CD4-positive, alpha-beta T cell treated with Interleukin-12 subunit alpha and Interleukin-12 subunit beta, for 1 hour (primary cell): ENCODE data around the gene DNAAF3.
A peak's percentile ranks its signal among the peaks of the same experiment; 100 is the strongest.

Experiments
- DNase-seq: peaks from one replicate; pipeline ENCODE4 v3.0.0-alpha.2; 2020

Gene DNAAF3

GRCh38 chr19:55152017-55152416 is 14.4 kb downstream of the DNAAF3 start:
- DNase-seq: no peak

- DNase-seq: no peak
Measured at GRCh38 chr19:55149078-55150003, 17.1 kb downstream of the DNAAF3 start, which contains the start of gene TNNT1. TSS of gene TNNT1 (minus strand) at chr19:55149206. CDS start at chr19:55147157, 2,049 bp downstream.

DNA sequence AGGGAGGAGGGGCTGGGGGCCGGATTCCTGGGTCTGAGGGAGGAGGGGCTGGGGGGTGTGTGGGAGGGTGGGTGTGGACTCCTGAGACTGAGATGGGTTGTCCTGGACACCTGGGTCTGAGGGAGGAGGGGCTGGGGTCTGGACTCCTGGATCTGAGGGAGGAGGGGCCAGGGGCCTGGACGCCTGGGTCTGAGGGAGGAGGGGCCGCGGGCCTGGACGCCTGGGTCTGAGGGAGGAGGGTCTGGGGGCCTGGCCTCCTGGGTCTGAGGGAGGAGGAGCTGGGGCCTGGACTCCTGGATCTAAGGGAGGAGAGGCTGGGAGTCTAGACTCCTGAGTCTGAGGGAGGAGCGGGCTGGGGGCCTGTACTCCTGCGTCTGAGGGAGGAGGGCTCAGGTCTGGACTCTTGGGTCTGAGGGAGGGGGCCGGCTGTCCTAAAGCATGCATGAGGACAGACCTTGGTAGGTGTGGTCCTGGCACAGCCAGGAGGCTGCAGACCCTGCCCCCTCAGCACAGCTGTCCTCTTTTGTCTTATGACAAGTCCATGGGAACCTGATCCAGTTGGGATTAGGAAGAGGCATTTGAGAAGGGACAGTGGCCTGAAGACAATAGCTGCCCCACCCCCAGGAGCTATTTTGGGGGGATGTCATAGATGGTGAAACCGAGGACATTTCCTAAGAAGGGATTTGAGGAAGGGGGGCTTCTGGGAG is 18.7 kb downstream of the DNAAF3 start:
- no peak for DNase-seq

DNA sequence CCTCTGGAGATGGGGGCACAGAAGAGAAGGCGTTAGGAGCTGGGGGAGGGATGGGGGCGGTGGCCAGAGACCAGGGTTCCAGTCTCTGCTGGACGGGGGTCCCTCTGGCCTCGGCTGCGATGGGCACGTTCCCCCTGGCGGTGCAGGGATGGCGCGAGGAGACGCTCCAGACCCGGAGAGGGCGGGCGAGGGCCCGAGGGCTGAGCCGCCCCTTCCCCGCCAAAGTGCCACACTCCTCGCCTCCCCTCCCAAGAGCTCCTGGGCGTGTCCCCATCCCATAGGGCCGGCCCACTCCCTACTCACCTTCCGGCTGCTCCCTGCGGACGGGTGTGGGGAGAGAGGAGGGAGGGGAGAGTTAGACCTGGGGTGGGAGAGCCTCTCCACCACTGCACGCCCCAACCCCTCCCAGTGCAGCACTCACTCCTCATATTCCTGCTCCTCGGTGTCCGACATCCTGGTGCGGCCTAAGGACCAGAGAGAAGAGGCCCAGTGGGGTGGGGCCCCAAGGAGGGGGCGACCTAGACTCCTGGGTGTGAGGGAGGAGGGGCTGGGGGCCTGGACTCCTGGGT is 19.6 kb downstream of the DNAAF3 start:
- no peak for DNase-seq

- peak; percentile 26 for DNase-seq
Measured at GRCh38 chr19:55146078-55146704, 20.2 kb downstream of the DNAAF3 start.

DNA sequence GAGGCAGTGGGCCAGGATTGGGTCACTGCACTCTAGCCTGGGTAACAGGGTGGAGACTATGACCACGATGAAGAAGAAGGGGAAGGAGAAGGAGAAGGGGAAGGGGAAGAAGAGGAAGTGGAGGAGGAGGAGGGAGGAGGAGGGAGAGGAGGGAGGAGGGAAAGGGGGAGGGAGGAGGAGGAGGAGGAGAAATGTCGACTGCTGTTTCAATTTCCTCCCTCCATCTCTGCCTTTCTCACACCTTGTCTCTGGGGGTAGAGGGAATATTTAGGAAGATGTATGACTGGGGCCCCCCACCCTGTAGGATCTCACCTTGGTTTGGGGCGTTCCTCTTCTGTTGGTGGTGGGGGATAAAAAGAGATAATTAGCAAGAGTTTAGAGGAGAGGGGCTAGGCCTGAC is 21.2 kb downstream of the DNAAF3 start:
- DNase-seq: no peak

DNA sequence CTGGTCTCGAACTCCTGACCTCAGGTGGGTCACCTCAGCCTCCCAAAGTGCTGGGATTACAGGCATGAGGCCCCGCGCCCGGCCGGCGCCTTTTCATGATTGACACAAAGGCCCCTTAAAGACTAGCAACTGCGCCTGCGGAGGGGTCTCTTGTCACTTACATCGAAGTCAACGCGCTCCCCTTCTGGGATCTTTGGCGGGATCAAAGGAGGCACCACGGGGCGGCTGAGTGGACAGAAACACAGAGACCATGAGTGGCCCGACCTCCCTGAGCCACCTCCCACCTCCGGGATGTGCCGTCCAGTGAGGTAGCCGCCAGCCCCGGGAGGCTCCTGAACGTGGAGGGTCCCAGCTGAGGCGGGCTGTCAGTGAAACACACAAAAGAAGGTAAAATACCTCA is 24.7 kb downstream of the DNAAF3 start:
- no peak for DNase-seq

DNA sequence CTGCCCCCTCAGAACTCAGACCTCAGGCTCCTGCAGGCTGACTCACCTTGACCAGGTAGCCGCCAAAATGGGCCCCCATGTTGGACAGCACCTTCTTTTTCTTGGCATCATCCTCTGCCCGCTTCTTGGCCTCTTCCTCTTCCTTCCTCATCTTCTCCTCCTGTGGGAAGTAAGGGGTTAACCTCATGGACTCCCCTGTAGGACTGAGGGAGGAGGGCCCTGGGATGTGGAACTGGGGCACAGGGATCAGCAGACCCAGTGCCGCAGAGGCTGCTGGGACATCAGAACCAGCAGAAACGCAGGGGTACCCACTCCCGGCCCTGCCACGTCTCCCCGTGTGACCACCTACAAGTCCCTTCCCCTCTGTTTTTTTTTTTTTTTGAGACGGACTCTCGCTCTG is 28.5 kb downstream of the DNAAF3 start:
- no peak for DNase-seq

DNA sequence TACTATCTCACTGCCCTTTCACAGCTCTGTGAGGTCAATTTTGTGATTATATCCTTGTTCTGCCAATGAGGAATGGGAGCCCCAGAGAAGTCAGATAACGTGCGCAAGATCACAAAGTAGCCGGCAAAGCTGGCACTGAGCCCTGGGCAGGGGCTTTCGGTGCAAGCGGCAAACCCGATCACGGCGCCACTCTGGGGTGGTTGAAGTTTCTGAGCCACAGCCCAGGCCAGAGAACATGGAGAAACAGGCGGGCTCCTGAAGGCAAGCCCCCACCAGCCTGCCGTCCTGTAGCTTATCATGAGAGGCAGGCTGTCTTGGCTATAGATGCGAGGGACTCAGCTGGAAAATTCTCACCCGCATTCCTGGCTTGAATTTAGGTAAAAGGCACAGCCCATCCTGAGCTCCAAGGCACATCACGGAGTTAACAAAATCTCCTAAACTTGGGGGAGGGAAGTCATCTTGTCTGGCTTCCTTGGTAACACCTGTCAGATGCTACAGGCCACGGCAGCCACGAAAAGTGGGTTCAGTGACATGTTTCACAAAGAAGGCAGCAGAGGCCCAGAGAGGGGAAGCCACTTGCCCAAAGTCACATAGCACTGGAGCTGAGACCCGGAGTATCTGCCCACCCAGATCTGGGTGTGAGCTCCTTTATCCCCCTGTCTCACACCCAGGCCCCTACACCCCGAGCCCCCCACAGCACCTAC is 29.9 kb downstream of the DNAAF3 start:
- DNase-seq: no peak

DNA sequence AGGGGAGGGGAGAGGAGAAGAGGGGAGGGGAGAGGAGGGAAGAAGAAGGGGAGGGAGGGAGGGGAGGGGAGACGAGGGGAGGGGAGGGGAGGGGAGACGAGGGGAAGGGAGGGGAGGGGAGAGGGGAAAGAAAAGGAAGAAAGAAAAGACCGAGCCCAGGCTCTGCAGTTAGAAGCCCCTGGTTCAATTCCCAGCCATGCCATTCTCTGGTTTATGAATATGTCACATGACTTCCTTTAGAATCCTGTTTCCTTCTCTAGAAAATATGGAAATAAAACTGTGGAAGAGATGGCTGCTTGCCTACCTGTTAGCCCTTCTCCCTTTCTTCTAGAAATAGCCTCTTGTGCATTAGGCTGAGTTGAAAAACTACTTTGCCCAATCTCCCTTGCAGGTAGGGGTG is 31.7 kb downstream of the DNAAF3 start:
- DNase-seq: no peak

- DNase-seq: no peak
Measured at GRCh38 chr19:55133639-55134444, 32.6 kb downstream of the DNAAF3 start.

DNA sequence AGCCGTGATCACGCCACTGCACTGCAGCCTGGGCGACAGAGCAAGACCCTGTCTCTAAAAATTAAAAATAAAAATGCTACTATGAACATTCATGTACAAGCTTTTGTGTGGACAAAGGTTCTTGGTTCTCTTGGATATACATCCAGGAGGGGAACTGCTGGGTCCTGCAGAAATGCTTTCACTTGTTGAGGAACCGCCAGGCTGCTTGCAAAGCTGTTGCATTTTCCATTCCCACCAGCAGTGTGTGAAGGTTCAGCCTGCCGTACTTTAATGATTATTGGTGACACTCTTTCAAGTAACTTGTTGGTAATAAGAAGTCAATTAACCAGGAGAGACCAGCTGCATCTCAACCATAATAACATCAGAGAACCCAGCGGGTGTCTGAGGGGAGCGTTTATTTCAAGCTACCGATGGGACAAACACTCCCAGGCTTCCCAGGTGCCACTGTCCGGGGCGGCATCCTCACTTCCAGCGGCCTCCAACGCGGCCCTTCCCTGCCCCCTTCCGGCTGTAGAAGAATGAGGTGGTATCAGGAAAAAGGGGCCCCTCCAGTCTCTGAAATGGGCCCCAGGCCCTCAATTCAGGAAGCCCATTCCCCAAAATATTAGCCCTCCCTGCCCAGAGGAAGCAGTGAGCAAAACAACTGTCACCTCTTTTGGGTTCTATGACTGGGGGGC is 33.8 kb downstream of the DNAAF3 start:
- DNase-seq: no peak

GRCh38 chr19:55131421-55131820 is 35.0 kb downstream of the DNAAF3 start:
- DNase-seq: no peak

DNA sequence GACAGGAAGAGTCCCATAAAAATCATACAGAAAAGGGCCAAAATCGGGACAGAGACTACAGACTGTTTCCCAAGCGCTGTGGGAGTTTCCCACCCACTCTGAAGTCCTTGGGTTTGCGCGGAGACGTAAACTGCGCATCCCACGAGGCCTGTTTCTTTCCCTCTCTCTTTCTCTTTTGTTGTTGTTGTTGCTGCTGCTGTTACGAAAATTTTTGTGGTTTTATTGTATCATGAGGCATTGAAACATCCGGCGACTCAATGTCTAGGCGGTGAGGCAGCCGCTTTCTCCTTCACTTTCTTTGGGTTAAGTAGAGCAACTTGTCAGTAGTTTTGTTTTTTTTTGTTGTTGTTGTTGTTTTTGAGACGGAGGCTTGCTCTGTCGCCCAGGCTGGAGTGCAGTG is 47.4 kb downstream of the DNAAF3 start:
- no peak for DNase-seq

DNA sequence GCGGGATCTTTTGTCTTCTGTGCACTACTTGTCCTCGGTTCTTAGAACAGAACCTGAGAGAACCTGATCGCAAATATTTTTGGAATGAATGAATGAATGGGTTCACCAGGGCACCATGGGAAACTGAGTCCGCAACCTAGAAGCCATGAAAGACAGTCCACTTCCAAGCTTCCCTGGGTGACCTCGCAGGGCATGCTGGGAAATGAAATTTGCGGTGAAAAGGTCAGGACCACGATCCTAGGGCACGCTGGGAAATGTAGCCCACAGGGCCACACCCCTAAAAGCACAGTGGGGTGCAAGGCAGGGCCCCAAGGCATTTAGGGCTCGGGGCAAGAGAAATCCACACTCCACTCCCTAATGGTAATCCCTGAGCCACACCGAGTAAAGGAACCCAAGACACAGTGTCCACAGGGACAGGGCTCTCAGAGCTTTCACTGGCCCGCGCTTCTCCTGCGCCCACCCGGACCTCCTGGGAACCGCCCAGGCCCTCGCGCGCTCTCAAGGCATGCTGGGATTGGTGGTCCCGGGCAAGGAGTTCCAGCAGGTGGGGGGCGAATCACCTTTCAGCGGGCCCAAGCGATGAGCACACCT is 47.9 kb downstream of the DNAAF3 start:
- peak; percentile 28 for DNase-seq

- DNase-seq: peak; percentile 98
Measured at GRCh38 chr19:55117663-55118391, 48.6 kb downstream of the DNAAF3 start.

- peak; percentile 8 for DNase-seq
Measured at GRCh38 chr19:55116859-55117662, 49.4 kb downstream of the DNAAF3 start, which contains the start of gene PPP1R12C. TSS of gene PPP1R12C (minus strand) at chr19:55117637. CDS start at chr19:55117543, 94 bp downstream.

DNA sequence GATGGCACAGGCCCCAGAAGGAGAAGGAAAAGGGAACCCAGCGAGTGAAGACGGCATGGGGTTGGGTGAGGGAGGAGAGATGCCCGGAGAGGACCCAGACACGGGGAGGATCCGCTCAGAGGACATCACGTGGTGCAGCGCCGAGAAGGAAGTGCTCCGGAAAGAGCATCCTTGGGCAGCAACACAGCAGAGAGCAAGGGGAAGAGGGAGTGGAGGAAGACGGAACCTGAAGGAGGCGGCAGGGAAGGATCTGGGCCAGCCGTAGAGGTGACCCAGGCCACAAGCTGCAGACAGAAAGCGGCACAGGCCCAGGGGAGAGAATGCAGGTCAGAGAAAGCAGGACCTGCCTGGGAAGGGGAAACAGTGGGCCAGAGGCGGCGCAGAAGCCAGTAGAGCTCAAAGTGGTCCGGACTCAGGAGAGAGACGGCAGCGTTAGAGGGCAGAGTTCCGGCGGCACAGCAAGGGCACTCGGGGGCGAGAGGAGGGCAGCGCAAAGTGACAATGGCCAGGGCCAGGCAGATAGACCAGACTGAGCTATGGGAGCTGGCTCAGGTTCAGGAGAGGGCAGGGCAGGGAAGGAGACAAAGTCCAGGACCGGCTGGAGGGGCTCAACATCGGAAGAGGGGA is 50.1 kb downstream of the DNAAF3 start:
- DNase-seq: peak; percentile 65
